OCI-LY7 (cell line): ENCODE measurements around the gene NUDT19. TPM values are rescaled to one million over a fixed set of nuclear protein-coding genes. Genes with fewer than 3 reads are reported as not detected.
"Not testable (repeated sequence)": the region's sequence is repeated elsewhere in the genome, so short reads cannot be mapped to it uniquely, and the experiment has no call there.

Experiments
- BruUV-seq: library from RNA; stranded (reverse); fragments of 400-500 nt; replicated peaks from 2 replicates; lab custom pipeline; 2021; lab: Mats Ljungman, UMichigan
- CTCF ChIA-PET: fragments of 300-600 bp; sonication (Branson Sonifier 250); formaldehyde crosslinking; loops from one replicate; lab custom pipeline; 2022; ENCODE audit warnings: antibody characterized with exemption; ENCODE audit not compliant: unreplicated experiment; lab: Charles Lee
- POLR2A ChIA-PET: fragments of 300-600 bp; sonication (Branson Sonifier 250); formaldehyde crosslinking; loops from one replicate; lab custom pipeline; 2022; ENCODE audit warnings: antibody characterized with exemption; lab: Charles Lee
- DNase-seq: peaks from one replicate; pipeline ENCODE4 v3.0.0-alpha.2; 2015; ENCODE audit warnings: low spot score
- H2AFZ ChIP-seq: fragments of 200-600 bp; sonication (generic), shearing (Covaris generic); 2 replicates; pipeline ENCODE4 v1.6.1; 2014; ENCODE audit warnings: mild to moderate bottlenecking, antibody characterized with exemption, low read length, moderate library complexity
- H3K27ac ChIP-seq: fragments of 200-600 bp; sonication (generic); 2 replicates; pipeline ENCODE4 v1.5.1; 2014; ENCODE audit warnings: mixed run types, low read depth, mild to moderate bottlenecking, moderate library complexity, low read length, inconsistent platforms; ENCODE audit not compliant: poor library complexity, severe bottlenecking
- H3K36me3 ChIP-seq: fragments of 200-600 bp; sonication (generic); 2 replicates; pipeline ENCODE4 v1.6.1; 2014; ENCODE audit warnings: mild to moderate bottlenecking, antibody characterized with exemption, low read length, moderate library complexity, mixed read lengths; ENCODE audit not compliant: insufficient read depth
- H3K4me1 ChIP-seq: fragments of 200-600 bp; sonication (generic); 2 replicates; pipeline ENCODE4 v1.5.1; 2014; ENCODE audit warnings: mild to moderate bottlenecking, low read length; ENCODE audit not compliant: insufficient read depth, poor library complexity, severe bottlenecking
- H3K4me2 ChIP-seq: fragments of 200-600 bp; sonication (generic); 2 replicates; pipeline ENCODE4 v1.6.1; 2014; ENCODE audit warnings: mild to moderate bottlenecking, low read length
- H3K4me3 ChIP-seq: fragments of 200-600 bp; sonication (generic); 2 replicates; pipeline ENCODE4 v1.5.1; 2014; ENCODE audit warnings: mild to moderate bottlenecking, low read depth, low read length; ENCODE audit not compliant: poor library complexity, severe bottlenecking
- H3K79me2 ChIP-seq: fragments of 200-600 bp; sonication (generic); 2 replicates; pipeline ENCODE4 v1.6.1; 2016; ENCODE audit warnings: low read depth, mild to moderate bottlenecking, low read length, moderate library complexity, mixed read lengths; ENCODE audit not compliant: insufficient read depth
- H3K9me2 ChIP-seq: fragments of 200-600 bp; sonication (generic); 2 replicates; pipeline ENCODE4 v1.6.1; 2016; ENCODE audit warnings: mild to moderate bottlenecking, low read length, mixed read lengths; ENCODE audit not compliant: insufficient read depth
- H3K9me3 ChIP-seq: fragments of 200-600 bp; sonication (generic); 2 replicates; pipeline ENCODE4 v1.6.1; 2014; ENCODE audit warnings: mild to moderate bottlenecking, mixed run types, low read length, mixed read lengths
- H4K20me1 ChIP-seq: fragments of 200-600 bp; sonication (generic); 2 replicates; pipeline ENCODE4 v1.6.1; 2014; ENCODE audit warnings: mild to moderate bottlenecking, antibody characterized with exemption, low read length, moderate library complexity, mixed read lengths; ENCODE audit not compliant: insufficient read depth
- EZH2phosphoT487 ChIP-seq: fragments of 200-600 bp; sonication (generic); IDR thresholded peaks from 2 replicates; pipeline ENCODE4 v1.6.1; 2018; ENCODE audit warnings: low read depth, borderline replicate concordance, mild to moderate bottlenecking, mixed run types, antibody characterized with exemption, low read length, moderate library complexity, mixed read lengths
- intact Hi-C: fragments of 100-400 bp; cut with micrococcal nuclease; formaldehyde crosslinking; loops from one replicate; pipeline ENCODE4 v1.10.0; 2022; ENCODE audit not compliant: unreplicated experiment
- total RNA-seq, 2 experiments: library from RNA; depleted of rRNA in 1 of 2; stranded (reverse); fragments of >200 nt in 1 of 2; shearing (Covaris generic) in 1 of 2; gene quantifications; 2 replicates each; pipeline ENCODE4 v1.2.3, GENCODE V29; 2014 to 2022
- TF ChIP-seq, protein P1 (sequence below): fragments of 200-600 bp; sonication (generic); conservative IDR thresholded peaks from 2 replicates; pipeline ENCODE4 v1.5.1; 2014; ENCODE audit warnings: mild to moderate bottlenecking, antibody characterized with exemption, low read length, moderate library complexity, mixed read lengths

Gene NUDT19
- total RNA-seq, 2 experiments from 2014 or later, result 3.4 to 6.8 TPM

DNA sequence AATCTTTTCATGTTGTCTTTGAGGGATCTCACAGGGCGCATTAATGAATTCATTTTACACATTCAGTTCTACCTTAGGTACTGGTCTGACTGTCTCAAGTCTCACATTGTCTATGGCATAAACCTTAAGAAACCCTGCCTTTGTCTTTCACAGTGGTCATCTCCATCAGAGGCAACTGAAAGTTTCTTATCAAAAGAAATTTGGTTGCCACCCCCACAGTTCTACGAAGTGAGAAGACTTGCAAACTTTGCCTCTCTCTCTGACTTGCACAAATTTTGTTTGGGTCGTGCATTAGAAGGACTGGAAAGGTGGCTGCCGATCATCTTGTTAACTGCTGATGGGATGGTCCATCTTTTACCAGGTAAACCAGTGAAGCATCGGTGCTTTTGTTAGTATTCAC is 17.4 kb downstream of the NUDT19 start:
- Histone ChIP-seq H3K36me3 (peaks cover 44% of the 10 kb centered on the region), H3K4me1 (no peaks in the 10 kb centered on the region), H4K20me1 (no peaks in the 10 kb centered on the region), H3K9me2 (no peaks in the 10 kb centered on the region), H3K27ac (no peak overlapping the region), H3K4me3 (no peak overlapping the region), H3K9me3 (peaks cover 10% of the 10 kb centered on the region; the same call in 1 of the 2 replicates), H3K4me2 (no peak overlapping the region), H3K79me2 (0 out of 2 replicates have a peak, but pooled peaks cover under 1% of the 10 kb centered on the region), H2AFZ (no peak overlapping the region)
- no TSS peak for BruUV-seq
- ChIA-PET POLR2A (interaction anchor here (0.6 to 1.2 kb wide), 2 partner anchors 14 to 24 kb away, joined by 3 read pairs; no protein-coding TSS in a partner anchor), CTCF (no interaction called here)
- intact Hi-C loops, result no loop called here
- no peak for TF ChIP-seq EZH2phosphoT487
- TF ChIP-seq, protein P1, sequence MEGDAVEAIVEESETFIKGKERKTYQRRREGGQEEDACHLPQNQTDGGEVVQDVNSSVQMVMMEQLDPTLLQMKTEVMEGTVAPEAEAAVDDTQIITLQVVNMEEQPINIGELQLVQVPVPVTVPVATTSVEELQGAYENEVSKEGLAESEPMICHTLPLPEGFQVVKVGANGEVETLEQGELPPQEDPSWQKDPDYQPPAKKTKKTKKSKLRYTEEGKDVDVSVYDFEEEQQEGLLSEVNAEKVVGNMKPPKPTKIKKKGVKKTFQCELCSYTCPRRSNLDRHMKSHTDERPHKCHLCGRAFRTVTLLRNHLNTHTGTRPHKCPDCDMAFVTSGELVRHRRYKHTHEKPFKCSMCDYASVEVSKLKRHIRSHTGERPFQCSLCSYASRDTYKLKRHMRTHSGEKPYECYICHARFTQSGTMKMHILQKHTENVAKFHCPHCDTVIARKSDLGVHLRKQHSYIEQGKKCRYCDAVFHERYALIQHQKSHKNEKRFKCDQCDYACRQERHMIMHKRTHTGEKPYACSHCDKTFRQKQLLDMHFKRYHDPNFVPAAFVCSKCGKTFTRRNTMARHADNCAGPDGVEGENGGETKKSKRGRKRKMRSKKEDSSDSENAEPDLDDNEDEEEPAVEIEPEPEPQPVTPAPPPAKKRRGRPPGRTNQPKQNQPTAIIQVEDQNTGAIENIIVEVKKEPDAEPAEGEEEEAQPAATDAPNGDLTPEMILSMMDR, result no peak
- no peak for DNase-seq

DNA sequence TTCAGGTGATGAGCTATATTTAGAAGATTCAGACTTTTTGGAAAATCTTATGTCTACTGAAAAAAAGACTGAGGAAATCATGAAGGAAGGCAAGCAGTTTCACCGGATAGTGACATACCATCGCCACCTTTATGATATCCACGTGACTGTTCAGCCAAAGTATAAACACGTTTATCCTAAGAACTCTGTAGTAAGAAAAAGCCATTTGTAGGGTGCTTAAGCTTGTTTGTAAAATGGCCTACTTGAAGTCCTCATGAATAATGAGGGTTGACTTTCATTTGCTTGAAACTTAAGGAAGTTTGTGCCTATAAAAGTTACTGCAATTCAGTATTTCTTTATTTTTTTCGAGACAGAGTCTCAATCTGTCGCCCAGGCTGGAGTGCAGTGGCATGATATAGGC is 20.1 kb downstream of the NUDT19 start:
- TF ChIP-seq EZH2phosphoT487, result no peak
- TF ChIP-seq, protein P1, result no peak
- H3K27ac ChIP-seq, result no peak overlapping the region
- H3K4me1 ChIP-seq, result no peaks in the 10 kb centered on the region
- no peaks in the 10 kb centered on the region for H4K20me1 ChIP-seq
- no peaks in the 10 kb centered on the region for H3K9me3 ChIP-seq
- no peaks in the 10 kb centered on the region for H3K79me2 ChIP-seq
- no peak overlapping the region for H2AFZ ChIP-seq
- H3K9me2 ChIP-seq, result no peaks in the 10 kb centered on the region
- CTCF ChIA-PET, result no interaction called here
- H3K4me2 ChIP-seq, result no peak overlapping the region
- BruUV-seq, result no TSS peak
- H3K4me3 ChIP-seq, result no peak overlapping the region
- H3K36me3 ChIP-seq, result peaks cover 19% of the 10 kb centered on the region
- POLR2A ChIA-PET, result interaction anchor here (0.8 to 1.1 kb wide), 2 partner anchors 11 to 20 kb away, joined by 4 to 6 read pairs; partner anchors contain the start of gene NUDT19
- intact Hi-C loops, result no loop called here
- DNase-seq, result no peak

DNA sequence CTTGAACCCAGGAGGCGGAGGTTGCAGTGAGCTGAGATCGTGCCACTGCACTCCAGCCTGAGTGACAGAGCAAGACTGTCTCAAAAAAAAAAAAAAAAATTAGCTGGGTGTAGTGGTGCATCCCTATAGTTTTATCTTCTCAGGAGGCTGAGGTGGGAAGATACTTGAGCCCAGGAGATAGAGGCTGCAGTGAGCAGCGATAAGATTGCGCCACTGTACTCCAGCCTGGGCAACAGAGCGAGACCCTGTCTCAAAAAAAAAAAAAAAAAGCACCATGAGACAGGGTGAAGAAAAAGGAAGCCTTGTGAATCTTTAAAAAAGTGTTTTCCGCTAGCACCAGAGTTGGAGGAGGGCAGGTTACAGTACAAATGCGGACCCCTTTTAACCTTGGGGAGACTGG is 24.6 kb downstream of the NUDT19 start:
- POLR2A ChIA-PET, H3K9me3 ChIP-seq, H3K27ac ChIP-seq, CTCF ChIA-PET, H3K4me2 ChIP-seq, H3K79me2 ChIP-seq, H2AFZ ChIP-seq, DNase-seq, H4K20me1 ChIP-seq, H3K36me3 ChIP-seq, H3K9me2 ChIP-seq, BruUV-seq, H3K4me1 ChIP-seq, H3K4me3 ChIP-seq, intact Hi-C loops: not testable (repeated sequence)
